GM21390 (cell line): Measurements from ENCODE around the gene CACNG7.
"Not testable (repeated sequence)": the region's sequence is repeated elsewhere in the genome, so short reads cannot be mapped to it uniquely, and the experiment has no call there.

Source experiments
- ATAC-seq: cut with Tn5 transposase; IDR thresholded peaks from one replicate; pipeline ENCODE4 v1.9.1; 2021; ENCODE audit not compliant: unreplicated experiment

CACNG7 gene

DNA sequence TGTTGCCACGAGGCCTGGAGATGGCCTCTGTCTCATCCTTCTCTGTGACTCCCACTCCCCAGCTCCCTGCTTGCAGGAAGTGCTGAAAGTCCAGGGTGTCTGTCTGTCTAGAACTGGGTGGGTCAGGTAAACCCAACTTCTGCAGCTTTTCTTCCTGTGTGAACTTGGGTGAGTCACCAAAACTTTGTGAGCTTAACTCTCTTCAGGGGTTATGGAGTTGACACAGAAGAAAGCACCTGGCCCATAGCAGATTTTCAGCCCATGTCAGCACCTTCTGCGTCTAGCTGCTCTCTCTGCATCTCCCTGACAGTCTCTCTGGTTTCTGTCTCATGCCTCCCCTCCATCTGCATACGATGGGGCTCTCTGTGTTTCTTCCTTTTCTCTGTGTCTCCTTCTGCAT is 4.2 kb upstream of the CACNG7 start:
- no peak for ATAC-seq

GRCh38 chr19:53905787-53906186 is 3.3 kb upstream of the CACNG7 start:
- ATAC-seq = no peak

DNA sequence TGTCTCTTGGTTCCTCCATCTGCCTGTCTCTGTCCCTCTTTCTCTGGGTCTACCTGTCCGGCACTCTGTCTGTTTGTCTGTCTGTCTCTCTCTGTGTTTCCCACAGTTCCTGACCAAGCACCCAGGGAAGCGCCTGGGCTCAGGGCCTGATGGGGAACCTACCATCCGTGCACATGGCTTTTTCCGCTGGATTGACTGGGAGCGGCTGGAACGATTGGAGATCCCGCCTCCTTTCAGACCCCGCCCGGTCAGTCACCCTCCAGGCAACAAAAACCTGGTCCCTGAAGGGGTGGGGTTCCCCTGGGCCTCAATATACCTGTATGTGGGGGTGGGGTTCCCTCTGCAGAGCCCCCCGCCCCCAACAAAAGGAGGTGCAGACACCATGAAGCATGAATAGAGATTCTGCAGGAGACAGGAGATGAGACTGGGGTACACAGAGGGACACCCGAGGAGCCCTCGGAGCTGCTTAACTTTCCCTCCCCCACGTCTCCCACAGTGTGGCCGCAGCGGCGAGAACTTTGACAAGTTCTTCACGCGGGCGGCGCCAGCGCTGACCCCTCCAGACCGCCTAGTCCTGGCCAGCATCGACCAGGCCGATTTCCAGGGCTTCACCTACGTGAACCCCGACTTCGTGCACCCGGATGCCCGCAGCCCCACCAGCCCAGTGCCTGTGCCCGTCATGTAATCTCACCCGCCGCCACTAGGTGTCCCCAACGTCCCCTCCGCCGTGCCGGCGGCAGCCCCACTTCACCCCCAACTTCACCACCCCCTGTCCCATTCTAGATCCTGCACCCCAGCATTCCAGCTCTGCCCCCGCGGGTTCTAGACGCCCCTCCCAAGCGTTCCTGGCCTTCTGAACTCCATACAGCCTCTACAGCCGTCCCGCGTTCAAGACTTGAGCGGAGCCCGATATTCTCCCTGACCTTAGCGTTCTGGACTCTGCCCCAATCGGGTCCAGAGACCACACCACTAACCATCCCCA is 2.6 kb upstream of the CACNG7 start:
- no peak for ATAC-seq

GRCh38 chr19:53907193-53907581 is 1.9 kb upstream of the CACNG7 start:
- no peak for ATAC-seq

DNA sequence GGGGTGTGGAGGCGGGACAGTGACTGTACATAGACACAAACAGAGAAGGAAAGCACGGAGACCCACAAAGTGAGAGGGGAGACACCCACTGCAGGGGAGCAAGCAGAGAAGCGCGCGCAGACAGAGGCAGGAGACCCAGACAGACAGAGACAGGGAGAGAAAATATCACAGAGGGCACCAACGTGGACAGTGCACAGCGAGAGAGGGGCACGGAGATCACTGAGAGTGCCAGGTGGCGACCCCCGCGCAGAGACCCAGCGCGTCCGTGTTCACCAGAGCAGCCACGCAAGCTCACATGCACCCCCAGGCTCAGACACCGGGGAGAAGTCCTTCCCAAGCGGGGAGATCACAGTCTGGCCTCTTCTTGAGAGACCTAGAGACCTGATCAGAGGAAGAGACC is 1.4 kb upstream of the CACNG7 start:
- no peak for ATAC-seq

DNA sequence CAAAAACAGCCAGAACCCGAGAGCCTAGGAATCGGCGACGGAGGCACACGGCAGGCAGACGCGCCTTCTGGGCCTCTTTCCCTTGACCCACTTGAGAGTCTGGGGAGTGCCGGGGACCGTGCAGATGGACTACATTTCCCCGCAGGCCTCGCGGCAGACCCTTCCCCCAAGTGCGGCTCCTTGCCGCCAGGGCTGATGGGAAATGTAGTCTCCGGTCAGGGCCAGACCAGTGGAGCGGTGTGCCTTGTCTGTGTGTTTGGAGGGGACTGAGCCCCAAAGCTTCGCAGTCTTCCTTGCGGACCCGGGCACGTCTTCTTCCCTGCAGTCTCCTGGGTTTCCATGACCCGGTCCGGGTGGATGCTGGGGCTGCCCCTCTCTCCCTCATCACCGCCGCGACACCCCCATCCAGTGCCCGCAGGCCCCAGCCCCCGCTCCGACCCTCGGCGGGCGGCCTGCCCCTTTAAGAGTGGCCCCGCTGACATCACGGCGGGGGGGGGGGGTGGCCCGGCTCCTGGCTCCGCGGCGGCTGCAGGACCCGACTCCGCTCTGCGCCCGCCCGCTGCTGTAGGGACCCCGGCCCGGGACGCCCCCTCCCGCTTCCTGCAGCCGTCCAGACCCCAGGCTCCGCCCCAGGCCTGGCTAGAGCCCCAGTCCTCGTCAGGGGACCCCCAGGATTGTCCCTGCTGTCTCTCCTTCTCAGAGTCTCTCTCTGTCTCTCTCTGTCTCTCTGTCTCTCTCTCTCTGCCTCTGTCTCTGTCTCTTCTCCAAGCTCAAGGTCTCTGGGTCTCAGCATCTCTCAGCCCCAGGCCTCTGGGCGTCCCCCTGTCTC is 758 bp upstream of the CACNG7 start:
- ATAC-seq = no peak

GRCh38 chr19:53909471-53910169 is 542 bp downstream of the CACNG7 start:
- ATAC-seq = no peak

DNA sequence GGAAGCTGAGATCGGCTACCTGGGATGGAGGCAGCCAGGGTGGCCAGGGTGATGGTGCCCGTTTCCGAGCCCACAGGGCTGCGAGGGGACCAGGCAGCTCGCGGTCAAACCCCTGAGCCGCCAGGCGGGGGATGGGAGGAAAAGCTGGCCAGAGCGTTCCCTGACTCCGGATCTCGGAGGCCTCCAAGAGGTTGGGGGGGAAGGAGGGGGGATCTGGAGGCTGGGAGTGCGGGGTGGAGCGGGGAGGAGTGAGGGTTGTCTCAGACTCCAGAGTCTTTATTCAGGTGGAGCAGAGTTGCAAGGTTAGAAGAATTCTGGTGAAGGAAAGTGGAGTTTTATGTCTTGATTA is 1.1 kb downstream of the CACNG7 start:
- ATAC-seq = no peak

DNA sequence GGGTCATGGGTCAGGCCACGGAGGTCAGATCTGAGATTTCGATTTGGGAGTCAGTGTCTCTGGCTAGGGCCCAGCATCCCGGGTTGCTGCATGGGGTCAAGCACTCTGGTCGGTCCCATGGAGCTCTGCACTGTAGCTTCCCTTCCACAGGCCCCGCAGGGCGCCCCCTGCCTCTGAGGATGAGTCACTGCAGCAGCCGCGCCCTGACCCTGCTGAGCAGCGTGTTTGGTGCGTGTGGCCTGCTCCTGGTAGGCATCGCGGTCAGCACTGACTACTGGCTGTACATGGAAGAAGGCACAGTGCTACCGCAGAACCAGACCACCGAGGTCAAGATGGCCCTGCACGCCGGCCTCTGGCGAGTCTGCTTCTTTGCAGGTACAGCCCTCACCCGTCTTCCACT is 3.6 kb downstream of the CACNG7 start:
- no peak for ATAC-seq

DNA sequence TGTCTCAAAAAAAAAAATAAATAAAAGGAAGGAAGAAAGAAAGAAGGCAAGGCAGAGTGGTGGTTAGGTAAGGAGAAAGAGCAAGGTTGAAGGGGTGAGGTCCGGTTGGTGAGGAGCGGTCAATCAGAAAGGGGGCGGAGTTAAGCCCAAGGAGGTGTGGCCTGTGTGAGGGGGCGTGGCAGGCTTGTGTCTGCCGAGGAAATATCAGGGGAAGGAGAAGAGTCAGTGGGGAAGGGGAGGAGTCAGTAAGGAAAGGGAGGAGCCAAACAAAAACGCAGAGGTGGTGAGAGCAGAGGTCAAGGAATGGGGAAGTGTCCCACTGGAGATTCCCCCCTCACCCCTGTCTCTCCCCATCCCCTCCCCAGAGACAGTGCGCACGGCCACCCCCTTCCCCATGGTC is 5.9 kb downstream of the CACNG7 start:
- no peak for ATAC-seq

DNA sequence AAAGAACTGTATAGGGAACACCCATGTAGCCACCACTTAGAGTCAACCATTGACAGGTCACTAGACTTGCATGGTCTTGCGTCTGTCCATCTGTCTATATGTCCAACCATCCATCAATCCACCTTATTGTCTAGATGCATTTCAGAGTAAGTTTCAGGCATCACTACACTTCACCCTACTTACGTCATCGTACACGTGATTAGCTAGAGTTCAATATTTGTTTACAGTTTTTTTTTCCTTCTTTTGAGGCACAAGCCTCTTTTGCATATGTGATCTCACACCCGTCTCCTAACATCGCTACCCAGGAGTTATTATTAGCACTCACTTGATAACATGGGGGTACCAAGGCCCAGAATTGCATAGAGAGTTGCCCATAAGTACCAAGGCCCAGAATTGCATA is 6.9 kb downstream of the CACNG7 start:
- ATAC-seq = no peak

DNA sequence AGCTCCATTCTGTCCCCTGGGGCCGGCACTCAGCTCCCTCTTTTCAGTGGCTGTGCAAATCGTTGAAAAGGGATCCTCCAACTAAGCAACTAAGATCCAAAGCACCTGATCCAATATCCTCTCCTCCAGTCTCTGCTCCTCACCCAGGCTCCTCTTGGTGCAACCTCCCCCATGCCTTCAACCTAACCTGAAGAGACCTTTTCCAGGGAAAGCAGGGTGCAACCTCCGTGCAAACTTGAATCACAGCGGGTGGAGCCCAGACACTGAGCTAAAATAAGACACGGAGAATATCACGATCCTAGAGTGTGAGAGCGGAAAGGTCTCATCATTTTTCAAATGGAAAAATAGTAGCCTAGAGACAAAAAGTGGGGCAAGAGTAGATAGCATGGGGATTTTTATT is 8.3 kb downstream of the CACNG7 start:
- no peak for ATAC-seq

GRCh38 chr19:53927739-53928138 is 18.7 kb downstream of the CACNG7 start:
- ATAC-seq = no peak

DNA sequence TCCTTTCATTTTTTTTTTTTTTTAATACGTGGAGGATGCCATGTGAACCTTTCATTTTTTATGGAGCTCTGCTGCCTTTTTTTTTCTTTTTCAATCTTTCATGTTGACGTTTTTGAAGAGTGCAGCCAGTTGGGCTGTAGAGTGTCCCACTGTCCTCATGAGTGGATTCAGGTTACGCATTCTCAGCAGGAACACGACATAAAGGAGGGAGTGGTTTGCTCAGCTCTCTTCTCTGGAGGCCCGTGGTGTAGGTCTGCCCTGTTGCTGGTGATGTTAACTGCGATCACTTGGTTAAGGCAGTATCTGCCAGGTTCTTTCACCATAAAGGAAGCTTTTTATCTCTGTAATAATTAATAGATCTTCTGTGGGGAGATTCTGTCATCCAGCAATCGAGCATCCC is 27.0 kb downstream of the CACNG7 start:
- no peak for ATAC-seq

GRCh38 chr19:53942001-53942786 is 33.1 kb downstream of the CACNG7 start:
- no peak for ATAC-seq

DNA sequence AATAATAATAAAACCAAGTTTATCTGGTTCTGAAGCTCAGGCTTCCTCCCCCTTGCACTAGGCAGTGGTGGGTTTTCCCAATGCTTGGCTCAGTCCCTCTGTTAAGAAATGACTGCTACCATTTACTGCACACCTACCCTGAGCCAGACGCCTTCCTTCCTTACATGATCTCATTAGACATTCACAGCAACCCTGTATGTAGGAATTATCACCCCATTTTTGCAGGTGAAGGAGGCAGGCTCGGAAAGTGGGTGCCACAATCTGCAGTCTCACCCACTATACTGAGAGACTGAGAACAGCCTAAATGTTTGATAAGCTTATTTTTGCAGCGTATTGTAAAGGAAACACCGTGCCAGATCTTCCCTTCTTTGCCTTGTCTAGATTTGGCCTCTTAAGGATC is 35.3 kb downstream of the CACNG7 start:
- ATAC-seq = no peak

GRCh38 chr19:53944933-53945332 is 35.9 kb downstream of the CACNG7 start:
- ATAC-seq = no peak

GRCh38 chr19:53945441-53945840 is 36.4 kb downstream of the CACNG7 start:
- no peak for ATAC-seq

DNA sequence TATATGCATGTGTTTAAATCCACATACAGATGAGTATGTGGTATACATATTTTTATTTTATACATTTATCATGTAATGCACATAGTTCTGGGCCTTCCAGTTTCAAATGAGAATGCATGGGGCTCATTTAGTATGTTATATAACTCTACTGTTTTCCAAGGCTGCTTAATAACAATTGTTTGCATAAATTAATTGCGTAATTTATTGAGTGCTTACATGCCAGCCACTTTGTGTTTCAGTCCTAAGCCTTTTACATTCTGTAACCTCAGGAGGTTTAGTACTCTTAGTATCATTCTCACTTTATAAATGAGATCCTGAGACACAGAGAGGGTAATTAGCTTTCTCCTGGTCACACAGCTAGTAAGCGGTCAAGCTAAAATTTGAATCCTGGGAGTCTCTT is 36.9 kb downstream of the CACNG7 start:
- ATAC-seq = no peak

DNA sequence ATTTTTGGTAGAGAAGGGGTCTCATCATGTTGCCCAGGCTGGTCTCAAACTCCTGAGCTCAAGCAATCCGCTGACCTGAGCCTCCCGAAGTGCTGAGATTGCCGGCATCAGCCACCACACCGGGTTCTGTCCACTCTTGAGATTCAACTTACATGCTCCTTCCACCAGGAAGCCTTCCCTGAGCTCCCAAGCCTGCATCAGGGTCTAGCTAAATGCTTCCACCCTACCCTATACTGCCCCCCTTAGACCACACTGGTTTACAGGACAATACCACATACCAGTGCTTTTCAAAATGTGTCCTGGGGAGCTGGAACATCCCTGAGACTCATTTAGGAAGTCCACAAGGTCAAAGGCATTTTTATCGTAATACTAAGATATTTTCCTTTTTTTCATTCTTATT is 38.5 kb downstream of the CACNG7 start:
- no peak for ATAC-seq

- ATAC-seq = not testable (repeated sequence)
Observed at GRCh38 chr19:53948611-53949010, 39.5 kb downstream of the CACNG7 start.
